HG02973 (cell line): ENCODE results near the gene CIAPIN1.

Experiments used
- ATAC-seq: cut with Tn5 transposase; IDR thresholded peaks from one replicate; pipeline ENCODE4 v1.9.1; 2021; ENCODE audit warnings: moderate library complexity; ENCODE audit not compliant: unreplicated experiment

The CIAPIN1 gene

DNA sequence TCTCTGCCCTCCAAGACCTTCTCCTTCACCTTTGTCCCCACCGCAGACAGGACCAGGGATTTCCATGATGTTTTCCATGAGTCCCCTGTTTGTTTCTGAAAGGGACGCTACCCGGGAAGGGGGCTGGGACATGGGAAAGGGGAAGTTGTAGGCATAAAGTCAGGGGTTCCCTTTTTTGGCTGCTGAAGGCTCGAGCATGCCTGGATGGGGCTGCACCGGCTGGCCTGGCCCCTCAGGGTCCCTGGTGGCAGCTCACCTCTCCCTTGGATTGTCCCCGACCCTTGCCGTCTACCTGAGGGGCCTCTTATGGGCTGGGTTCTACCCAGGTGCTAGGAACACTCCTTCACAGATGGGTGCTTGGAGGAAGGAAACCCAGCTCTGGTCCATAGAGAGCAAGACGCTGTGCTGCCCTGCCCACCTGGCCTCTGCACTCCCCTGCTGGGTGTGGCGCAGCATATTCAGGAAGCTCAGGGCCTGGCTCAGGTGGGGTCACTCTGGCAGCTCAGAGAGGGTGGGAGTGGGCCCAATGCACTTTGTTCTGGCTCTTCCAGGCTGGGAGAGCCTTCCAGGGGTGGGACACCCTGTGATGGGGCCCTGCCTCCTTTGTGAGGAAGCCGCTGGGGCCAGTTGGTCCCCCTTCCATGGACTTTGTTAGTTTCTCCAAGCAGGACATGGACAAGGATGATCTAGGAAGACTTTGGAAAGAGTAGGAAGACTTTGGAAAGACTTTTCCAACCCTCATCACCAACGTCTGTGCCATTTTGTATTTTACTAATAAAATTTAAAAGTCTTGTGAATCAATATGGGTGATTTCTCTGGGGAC is 62.7 kb downstream of the CIAPIN1 start:
- ATAC-seq, result no peak

GRCh38 chr16:57383276-57384247 is 63.6 kb downstream of the CIAPIN1 start:
- no peak for ATAC-seq

DNA sequence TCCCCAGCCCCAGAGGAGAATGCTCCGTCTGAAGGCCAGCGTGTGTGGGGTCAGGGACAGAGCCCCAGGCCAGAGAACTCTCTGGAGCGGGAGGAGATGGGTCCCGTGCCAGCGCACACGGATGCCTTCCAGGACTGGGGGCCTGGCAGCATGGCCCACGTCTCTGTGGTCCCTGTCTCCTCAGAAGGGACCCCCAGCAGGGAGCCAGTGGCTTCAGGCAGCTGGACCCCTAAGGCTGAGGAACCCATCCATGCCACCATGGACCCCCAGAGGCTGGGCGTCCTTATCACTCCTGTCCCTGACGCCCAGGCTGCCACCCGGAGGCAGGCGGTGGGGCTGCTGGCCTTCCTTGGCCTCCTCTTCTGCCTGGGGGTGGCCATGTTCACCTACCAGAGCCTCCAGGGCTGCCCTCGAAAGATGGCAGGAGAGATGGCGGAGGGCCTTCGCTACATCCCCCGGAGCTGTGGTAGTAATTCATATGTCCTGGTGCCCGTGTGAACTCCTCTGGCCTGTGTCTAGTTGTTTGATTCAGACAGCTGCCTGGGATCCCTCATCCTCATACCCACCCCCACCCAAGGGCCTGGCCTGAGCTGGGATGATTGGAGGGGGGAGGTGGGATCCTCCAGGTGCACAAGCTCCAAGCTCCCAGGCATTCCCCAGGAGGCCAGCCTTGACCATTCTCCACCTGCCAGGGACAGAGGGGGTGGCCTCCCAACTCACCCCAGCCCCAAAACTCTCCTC is 64.5 kb downstream of the CIAPIN1 start:
- no peak for ATAC-seq

DNA sequence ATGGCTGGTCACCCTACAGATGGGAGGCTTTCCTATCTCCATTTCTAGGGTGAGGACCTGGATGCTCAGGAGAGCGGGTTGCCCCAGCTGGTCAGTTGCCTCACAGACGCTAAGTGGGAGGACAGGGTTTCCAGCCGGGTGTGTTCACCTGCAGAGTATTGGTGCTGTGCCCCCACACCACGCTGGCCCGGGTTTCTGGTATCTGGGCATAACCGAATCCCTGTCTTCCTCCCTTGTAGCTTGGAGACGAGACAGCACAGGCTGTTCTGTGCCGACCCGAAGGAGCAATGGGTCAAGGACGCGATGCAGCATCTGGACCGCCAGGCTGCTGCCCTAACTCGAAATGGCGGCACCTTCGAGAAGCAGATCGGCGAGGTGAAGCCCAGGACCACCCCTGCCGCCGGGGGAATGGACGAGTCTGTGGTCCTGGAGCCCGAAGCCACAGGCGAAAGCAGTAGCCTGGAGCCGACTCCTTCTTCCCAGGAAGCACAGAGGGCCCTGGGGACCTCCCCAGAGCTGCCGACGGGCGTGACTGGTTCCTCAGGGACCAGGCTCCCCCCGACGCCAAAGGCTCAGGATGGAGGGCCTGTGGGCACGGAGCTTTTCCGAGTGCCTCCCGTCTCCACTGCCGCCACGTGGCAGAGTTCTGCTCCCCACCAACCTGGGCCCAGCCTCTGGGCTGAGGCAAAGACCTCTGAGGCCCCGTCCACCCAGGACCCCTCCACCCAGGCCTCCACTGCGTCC is 65.2 kb downstream of the CIAPIN1 start:
- ATAC-seq, result no peak

DNA sequence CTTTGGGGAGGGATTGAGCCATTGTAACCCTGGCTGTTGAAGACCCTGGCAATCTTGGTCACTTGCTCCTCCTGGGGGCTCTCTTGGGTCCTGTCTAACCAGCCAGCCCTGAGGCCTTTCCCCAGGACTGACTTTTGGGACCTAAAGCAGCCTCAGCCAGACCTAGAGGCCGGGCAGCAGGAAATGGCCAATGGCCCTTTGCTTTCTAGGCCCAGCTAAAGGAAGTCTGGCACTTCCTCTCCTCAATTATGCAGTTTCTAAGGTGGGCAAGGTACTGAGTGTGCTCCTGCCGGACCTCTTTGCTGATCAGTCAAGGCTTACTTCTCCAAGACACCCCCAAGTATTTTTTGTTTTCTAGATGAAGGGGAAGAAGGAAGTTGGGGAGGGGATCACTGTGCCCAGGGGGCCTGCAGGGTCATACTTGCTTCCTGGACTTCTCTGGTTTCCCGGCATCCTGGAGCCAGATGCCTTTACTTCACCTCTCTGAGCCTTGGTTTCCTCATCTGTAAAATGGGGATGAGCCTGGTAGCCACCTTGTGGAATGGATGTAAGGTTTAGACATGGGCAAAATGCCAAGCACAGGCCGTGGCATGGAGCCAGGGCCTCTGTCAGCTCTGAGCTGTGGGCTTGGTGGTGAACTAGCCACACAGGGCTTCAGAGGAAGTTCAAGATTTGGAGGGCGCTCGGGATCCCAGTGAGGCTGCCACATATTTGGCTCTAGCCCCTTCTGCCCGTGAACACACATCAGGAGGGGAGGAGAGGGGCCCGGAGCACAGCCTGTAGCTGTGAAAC is 66.3 kb downstream of the CIAPIN1 start:
- ATAC-seq, result no peak

- no peak for ATAC-seq
Observed at GRCh38 chr16:57379579-57379978, 67.6 kb downstream of the CIAPIN1 start.
